H4 (cell line): ENCODE data around the gene ARHGAP25. TPM values are rescaled to one million over a fixed set of nuclear protein-coding genes. Genes with fewer than 3 reads are reported as not detected.

ENCODE experiments used
- DNase-seq: peaks from one replicate; pipeline ENCODE4 v3.0.0-alpha.2; 2015; ENCODE audit warnings: low spot score
- total RNA-seq: library from RNA; depleted of rRNA; stranded (reverse); fragments of >200 nt; shearing (Covaris generic); gene quantifications from 2 replicates; pipeline ENCODE4 v1.2.3, GENCODE V29; 2014

The ARHGAP25 gene
- total RNA-seq, 1 experiment from 2014 or later: 0.56 TPM

GRCh38 chr2:68719912-68720311 is 14.7 kb upstream of the ARHGAP25 start:
- no peak for DNase-seq

DNA sequence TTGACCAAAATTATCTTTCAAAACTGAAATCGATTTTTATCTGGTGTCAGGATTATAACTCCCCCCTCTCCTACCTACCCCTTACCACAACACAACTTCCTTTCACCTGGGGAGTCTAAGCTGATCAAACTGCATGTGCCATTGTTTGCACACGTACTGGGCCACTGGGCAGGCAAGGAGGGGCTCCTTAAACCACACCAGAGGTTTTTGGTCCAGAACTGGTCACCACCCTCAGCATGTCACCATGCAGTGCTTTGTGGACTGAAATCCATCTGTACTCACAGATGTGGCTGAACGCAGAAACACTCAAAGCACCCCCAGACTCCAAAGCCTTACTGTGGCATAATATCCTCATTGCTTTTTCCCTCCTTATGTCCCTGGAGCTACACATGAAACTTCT is 13.9 kb upstream of the ARHGAP25 start:
- DNase-seq: no peak

GRCh38 chr2:68721482-68722101 is 13.0 kb upstream of the ARHGAP25 start:
- DNase-seq: peak; percentile 36

GRCh38 chr2:68722712-68723111 is 11.9 kb upstream of the ARHGAP25 start:
- no peak for DNase-seq

DNA sequence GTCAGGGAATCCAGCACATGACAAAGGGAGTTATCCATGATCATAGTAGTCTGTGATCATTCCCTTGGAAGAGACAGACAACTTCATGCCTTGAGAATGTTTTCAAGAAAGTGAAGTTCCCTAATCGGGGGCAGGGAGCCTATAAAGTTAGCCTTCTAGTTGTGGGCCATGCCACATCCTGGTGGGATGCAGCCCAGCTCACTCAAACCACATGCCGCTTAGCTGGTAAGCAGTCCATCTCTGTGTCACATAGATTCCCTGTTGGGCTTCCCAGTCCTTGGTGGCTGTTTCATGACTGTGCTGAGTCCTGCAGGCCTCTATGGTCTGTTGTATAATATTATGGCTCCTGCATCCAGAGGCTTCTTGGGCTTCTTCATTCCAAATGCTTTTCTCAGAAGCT is 11.4 kb upstream of the ARHGAP25 start:
- no peak for DNase-seq

DNA sequence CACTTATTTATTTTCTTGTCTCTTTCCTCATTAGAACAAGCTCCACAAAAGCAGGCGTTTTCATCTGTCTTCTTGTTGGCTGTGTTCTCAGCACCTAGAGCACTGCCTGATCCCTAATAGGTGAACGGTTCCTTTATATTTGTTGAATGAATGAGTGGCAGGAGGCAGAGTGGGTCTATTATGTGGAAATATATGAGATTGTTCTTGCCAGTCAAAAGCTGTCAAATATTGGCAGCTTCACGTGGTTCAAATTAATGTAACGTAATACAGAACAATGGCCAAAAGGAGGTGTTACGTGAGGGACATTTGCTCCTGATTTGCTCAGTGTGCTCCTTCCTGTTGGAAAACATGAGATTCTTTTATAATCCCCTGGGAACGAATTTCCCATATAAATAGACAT is 8.5 kb upstream of the ARHGAP25 start:
- no peak for DNase-seq

- DNase-seq: peak; percentile 42
Observed at GRCh38 chr2:68726608-68727367, 7.8 kb upstream of the ARHGAP25 start.

GRCh38 chr2:68727683-68728375 is 6.8 kb upstream of the ARHGAP25 start:
- DNase-seq: peak; percentile 42

GRCh38 chr2:68730828-68731227 is 3.8 kb upstream of the ARHGAP25 start:
- DNase-seq: peak; percentile 79

GRCh38 chr2:68732036-68732932 is 2.3 kb upstream of the ARHGAP25 start:
- no peak for DNase-seq

DNA sequence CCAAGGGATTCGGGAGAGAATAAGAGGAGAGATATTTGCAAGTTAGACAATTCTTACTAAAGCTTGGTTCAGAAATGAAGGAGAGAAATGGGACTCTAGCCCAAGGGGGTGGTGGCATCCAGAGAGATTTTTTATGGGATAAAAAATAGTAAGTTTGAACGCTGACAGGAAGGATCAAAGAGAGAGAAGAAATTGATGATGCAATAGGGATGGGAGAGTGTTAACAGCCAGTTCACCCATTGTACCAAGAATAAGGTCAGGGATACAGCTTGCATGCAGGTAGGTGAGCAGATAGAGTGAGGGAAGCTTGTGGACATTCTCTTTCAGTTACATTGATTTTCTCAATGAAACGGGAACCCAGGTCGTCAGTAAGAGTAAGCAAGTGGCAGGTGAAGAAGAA is 1.2 kb upstream of the ARHGAP25 start:
- no peak for DNase-seq

- no peak for DNase-seq
Observed at GRCh38 chr2:68734176-68734575, 435 bp upstream of the ARHGAP25 start.

GRCh38 chr2:68736086-68736485 is 1.5 kb downstream of the ARHGAP25 start:
- no peak for DNase-seq

DNA sequence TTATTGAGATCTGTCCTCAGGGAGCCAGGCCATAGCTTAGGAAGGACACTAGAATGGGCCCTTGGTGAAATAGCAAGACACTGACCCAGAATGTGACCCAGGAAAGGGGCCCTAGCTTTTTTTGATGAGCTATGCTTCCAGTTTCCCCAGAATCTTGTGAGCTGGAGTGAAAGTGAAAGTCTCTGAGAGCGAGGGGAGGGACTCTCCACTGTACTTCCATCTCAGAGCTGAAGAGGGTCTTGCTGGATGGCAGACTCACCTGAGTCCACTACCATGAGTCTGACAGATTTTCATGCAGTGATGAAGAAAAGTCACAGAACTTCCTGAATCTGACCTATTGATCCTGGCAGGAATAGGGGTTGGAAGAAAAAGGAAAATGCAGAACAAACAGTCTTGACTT is 3.1 kb downstream of the ARHGAP25 start:
- no peak for DNase-seq

GRCh38 chr2:68738906-68739594 is 4.4 kb downstream of the ARHGAP25 start:
- DNase-seq: no peak

DNA sequence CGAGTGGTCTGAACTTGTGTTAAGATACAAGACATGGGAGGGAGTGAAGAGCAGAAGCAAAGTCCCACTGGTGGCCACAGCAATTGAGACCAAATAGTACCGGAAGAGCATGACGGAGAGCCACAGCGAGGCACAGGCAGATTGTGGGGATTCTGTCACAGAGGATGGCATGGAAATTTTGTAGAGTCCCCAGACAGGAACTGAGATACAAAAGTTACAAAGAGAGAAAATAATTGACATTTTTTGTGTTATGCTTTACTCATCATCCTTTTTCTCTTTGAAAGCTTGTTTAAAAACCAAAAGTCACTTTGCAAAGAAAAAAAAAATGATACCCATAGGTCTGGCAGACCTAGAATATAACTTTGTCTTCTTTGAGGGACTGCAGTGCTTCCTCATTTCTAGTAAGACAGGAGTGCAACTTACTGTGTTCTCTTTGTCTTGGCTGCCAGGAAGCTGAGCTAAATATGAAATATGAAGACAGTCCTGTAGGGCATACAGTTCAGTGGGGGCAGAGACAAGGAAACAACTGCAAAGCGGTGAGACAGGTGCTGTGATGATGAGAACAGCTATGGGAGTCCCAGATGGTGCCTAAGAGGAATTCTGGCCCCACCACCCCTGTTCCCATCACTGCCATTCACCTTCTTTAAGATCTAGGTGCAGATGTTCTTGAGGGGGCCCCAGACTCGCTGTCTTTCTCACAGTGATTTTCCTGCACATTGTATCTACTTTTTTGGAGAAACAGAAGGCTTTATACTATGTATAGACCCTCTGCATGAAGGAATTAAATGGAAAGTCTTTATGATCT is 5.2 kb downstream of the ARHGAP25 start:
- no peak for DNase-seq

- DNase-seq: no peak
Observed at GRCh38 chr2:68740400-68740914, 5.8 kb downstream of the ARHGAP25 start.

GRCh38 chr2:68741238-68741637 is 6.6 kb downstream of the ARHGAP25 start:
- DNase-seq: no peak

DNA sequence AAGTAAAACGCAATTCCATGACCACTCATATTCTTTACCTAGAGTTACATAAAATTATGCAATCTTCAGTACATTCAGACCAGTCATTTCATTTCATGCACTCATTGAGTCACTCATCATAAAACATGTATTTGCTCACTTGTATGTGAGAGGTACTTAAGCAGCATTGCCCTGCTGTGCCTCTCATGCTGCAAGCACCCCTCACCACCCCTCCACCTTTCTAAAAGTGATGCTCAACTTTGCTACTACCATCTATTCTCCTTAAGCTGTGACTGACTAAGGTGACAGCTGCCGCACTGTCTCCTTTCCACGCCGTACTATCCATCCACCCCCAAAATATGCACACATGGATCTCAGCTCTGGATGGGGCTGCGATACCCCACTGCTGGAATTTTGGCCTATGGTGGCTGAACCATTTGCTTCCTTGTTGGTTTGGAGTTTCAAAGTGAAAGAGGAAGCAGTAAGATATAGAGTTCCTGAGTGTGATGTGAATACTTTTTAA is 7.2 kb downstream of the ARHGAP25 start:
- no peak for DNase-seq
